GM19397 (cell line): ENCODE data around the gene PAX4.

Source experiments
- ATAC-seq: cut with Tn5 transposase; IDR thresholded peaks from one replicate; pipeline ENCODE4 v1.9.1; 2021; ENCODE audit warnings: mild to moderate bottlenecking, moderate library complexity; ENCODE audit not compliant: unreplicated experiment

PAX4 gene

DNA sequence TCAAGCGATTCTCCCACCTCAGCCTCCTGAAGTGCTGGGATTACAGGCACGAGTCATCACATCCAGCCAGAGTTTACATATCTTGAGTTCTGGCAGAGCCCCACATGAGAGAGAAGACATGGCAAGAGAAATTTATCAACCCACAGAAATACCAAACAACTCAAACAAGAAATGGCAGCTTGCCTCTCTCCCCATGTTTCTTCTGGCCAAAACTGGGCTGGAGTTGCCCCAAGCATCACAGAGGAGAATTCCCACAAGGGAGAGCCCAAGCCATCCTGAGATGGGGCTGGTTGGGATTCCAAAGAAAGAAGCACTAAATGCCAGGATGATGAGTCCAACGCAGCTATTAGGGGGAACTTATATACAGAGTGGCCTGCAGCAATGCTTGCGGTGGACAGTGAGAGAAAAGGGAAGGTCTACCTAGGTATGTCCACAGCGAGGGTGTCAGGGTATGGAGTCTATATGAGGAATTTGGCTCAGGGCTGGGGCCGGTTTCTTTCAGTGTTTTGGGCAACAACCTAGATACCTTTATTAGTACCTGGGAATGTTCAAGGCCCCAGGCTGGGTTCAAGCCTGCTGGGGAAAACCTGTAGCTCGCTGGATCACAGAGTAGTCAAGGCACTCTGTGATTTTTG is 14.5 kb upstream of the PAX4 start:
- no peak for ATAC-seq

DNA sequence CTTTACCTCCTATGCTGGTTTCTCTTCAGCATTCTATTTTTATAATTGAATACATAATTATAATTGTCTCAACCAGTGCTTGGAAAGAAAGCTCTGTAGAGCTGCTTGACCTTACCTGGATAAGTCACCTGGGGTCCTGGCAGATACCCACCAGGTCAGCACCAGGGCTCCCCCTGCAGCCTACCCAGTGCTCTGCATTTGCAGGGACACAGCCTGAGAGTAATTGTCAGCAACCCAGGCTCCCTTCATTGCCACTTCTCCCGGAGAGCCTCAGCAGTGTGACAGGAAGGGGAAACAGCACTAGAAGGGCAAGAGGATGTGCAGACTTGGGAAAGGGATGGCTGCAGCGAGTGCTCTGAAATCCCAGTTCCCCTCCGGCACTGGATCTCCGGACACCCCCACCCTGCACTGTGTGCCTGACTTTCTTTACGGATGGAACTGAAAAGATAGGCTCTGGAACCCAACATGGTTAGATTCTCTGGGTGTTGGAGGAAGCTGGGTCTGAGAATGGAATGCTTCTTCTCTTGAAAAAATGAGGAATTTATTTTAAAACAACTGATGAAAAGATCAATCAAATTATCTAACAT is 11.4 kb upstream of the PAX4 start:
- ATAC-seq: no peak

DNA sequence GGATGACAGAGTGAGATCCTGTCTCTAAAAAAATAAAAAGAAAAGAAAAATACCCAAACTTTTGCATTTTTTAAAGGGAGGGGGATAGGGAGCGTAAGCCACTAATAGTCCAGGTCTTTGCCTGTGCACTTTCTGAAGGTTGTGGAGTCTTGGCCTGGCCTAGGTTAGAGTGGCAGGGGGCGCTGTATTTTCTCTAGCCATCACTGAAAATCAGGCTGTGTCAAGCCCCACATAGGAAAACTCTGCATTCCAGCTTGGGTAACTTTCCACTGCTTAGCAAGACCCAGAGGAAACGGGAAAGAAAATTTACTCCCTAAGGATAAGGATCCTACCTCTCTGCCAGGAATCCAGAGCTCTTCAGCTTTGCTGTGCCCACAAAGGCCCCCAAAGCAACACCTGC is 10.5 kb upstream of the PAX4 start:
- no peak for ATAC-seq

DNA sequence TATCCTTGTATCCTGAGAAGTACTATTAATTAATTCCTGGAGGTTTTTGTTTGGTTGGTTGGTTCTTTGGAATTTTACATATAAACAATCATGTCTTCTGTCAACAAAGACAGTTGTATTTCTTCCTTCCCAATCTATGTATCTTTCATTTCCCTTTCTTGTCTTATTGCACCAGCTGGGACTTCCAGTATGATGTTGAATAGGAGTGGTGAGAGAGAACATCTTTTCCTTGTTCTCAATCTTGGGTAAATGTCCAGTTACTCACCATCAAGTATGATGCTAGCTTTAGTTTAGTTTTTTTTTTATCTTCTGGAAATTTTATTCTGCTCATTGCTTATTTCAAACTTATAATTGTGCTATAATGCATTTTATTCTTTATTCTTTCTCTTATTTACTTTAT is 7.4 kb upstream of the PAX4 start:
- no peak for ATAC-seq

DNA sequence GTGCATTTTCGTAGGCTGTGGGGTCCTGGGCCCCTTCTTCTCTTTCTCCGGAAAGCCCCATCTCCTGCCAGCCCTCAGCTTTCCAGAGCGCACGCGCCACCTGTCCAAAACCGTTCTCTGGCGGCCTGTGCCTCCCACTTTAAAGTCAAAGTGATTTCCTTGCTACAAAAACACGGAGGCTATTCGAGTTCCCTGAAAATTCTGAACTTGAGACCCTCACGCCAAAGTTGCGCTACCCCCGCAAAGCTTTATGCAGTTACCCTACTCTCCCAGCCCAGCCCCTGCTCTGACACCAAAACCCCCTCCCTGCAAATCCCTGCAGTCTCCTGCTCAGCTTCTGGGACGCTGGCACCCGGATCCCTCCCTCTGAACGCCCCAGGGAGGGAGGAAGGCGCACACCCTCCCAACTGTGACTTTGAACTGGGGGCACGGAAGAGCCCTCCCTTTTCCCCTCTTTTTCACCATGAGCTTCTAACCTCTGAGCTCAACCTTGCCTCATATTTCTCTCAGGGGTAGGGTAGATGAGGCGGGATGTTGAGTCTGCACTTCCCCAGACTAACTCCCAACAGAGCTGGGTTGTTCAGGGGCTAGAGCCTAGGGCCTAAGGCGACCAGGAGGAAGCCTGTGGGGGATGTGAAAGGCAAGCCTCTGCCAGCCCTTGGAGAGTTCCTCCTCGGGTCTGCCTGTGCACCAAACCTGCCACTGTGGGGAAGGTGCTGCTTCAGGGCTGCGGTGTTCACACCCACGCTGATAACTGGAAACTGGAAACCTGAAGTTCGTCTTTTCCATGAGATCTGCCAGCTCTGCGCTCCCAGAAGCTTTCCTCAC is 2.7 kb upstream of the PAX4 start:
- ATAC-seq: no peak

DNA sequence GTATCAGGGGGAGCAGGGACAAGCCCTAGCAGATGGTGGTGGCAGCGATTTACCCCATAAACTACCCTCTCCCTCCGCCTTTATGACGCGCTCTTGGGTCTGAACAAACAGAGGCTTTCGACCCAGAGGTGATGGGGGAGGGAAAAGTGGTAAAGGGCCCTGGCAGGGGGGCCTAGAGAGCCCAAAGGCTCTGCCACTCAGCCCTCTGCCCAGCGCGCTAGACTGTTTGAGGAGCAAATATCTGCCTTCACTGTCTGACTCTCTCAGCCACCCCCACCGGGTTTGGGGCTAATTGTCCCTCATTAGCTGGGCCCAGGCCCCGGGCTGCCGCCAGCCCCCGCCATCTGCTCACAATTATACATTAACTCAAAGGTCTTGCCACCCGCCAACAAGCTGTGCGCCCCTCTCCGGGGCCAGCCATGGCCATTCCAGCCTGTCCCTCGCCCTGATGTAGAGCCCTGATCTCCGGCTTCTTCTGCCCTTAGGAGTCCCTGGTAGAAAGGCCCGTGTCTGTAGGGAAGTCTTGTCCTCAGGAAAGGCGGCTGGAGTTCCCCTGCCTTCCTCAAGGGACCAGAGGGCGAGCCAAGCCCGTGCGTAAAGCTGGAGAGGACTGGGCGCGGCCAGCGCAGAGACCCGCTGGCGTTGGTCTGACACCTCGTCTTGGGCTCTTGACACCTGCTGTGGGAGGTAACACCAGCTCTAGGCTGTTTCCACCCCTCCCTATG is 1.9 kb upstream of the PAX4 start:
- ATAC-seq: no peak

DNA sequence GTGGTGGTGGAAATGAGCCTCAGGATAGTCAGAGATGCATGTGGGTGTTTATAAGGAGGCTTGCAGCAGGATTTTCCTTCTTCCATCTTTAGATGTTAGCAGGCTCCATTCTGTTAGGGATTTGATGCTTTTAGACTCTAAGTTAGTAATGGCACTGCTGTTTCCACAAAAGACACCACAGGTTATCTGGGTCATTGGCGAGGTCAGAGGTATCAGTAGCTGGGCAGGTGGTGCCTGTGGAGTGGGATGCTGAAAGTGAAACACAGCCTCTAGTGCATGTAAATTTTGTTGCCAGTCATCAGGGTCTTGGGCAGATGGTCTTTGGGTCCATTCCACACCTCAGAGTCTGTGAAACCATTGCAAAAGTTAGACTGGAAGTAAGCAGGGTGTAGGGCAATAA is 833 bp upstream of the PAX4 start:
- ATAC-seq: no peak

DNA sequence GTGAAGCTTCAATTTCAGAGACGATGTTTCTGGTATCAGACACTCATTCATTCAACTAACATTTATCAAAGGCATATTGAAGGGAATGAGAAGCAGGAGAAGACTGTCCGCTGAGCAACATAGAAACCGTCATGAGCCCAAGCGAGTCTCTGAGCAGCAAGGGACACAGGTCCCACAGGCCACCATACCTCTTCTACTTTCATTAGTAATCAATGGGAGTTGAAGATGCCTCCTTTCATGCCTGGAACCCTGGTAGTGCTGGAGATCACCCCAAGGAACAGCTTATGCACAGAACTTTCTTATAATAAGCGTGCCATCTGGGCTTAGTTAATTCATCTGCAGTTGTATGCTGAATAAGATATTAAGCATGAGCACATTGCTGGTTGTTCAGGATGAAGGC is 1.2 kb downstream of the PAX4 start:
- no peak for ATAC-seq

DNA sequence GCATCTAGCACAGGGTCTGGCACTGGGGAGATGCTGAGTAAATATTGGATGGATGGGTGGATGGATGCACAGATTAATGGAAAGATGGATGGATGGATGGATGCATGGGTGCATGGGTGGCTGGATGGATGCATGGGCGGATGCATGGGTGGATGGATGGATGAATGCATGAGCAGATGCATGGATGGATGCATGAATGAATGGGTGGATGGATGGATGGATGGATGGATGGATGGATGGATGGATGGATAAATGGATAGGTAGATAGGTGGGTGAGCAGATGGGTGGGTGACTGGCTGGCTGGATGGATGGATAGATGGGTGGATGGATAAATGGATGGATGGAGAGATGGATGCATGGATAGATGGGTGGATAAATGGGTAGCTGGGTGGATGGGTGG is 5.7 kb downstream of the PAX4 start:
- ATAC-seq: no peak

DNA sequence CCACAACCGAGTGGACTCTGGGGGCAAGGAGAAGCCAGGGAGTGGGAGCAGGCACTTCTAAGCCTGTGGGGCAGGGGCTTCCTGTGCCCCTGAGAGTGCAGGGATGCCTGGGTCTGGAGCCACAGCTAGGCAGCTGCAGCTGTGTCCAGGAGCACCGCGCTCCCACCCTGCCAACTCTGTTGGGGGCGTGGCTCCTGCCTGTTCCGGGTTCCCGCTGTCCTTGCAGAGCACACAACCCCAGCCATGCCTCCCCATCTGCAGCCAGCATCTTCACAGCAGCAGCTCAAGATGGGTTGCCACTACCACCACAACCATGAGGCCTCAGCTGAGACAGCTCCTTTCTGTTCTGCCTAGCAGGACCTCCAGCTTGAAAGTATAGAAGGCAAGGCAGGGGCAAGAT is 8.6 kb downstream of the PAX4 start:
- no peak for ATAC-seq

DNA sequence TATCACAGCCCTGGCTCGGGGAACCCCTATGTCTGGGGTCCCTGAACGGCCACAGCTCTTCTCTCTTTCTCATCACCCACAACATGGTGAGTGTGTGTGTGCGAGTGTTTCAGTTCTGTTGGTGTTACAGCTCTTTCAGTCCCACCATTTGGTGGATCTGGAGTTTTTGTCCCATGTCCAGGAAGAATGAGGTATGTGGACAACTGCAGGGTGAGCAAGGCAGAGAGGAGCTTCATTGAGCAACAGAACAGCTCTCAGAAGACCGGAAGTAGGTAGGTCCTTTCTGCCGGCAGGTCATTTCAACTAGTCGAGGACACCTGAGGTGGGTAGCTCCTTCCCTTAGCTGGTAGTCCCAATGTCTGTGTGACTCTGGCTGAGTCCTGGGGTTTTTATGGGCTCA is 9.5 kb downstream of the PAX4 start:
- no peak for ATAC-seq

DNA sequence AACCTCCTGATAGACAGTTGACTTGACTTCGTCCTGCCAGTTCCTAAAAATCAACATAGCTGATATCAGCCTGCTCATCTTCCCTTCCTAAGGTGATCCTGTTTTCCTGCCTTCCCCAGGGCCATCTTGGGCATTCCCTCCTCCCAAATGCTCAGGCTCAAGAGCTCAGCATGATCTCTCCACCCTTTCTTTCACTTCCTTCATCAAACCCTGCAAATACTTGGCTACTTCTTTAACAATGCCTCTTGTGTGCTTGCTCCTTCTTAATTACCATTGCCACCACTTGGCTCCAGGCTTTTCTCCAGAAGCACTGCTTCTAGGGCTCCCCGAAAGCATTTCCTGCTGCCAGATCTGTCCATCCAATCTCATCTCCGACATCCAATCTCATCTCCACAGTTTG is 17.1 kb downstream of the PAX4 start:
- no peak for ATAC-seq

DNA sequence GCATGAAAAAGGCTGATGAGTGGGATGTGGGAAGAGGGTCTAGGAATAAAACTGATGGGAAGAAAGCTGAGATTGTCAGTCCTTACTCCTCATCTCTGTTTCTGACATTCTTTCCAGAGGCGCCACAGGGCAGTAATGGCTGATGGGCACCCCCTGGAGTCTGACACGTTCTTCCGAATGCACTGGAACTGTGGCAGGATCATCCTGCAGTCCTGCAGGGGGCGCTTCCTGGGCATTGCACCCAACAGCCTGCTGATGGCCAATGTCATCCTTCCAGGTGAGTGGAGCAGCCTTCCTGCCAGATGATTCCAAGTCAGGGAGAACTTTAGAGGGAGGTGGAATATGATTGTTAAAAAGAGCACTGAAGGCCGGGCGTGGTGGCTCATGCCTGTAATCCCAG is 19.6 kb downstream of the PAX4 start:
- ATAC-seq: no peak

DNA sequence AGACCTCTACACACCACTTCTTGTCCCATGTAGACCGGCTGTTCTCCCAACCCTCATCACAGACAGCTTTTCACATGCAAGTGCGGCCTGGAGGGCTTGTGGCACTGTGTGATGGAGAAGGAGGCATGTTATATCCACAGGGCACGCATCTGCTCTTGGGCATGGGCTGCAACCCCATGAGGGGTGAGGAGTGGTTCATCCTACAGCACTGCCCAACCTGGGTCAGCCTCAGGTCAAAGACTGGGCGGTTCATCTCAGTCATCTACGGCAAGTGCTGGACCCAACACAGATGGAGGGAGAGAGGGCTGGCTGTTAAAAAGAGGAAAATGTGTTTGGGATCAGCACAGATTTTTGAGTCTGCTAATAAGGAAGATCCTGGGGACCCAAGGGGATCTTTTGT is 22.2 kb downstream of the PAX4 start:
- ATAC-seq: no peak

DNA sequence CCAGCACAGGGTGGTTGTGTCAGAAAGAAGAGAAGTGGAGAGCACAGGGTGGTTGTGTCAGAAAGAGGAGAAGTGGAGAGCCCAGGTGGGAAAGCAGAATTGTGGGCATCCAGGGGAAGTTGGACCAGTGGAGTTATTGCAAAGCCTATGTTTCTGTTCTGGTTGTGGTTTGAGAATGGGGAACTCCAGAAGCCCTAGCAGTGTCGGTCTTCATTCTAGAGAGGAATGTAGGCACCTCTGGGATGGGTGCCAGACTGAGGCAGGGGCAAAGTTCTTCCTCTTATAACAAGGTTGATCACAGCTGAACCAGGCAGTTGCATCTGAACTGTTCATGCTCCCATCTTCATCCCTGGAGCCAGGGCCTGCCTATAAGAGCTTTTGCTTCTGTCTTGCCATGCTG is 23.5 kb downstream of the PAX4 start:
- ATAC-seq: no peak

DNA sequence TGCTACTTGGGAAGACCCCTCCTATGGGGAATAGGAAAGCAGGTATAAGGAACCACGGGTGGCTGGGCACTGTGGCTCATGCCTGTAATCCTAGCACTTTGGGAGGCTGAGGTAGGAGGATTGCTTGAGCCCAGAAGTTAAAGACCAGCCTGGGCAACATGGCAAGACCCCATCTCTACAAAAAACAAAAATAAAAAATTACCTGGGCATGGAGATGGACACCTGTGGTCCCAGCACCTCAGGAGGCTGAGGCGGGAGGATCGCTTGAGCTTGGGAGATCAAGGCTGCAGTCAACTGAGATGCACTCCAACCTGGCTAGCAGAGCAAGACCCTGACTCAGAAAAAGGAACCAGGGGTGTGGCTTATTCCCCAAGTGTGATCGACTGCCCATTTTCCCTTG is 25.4 kb downstream of the PAX4 start:
- no peak for ATAC-seq

DNA sequence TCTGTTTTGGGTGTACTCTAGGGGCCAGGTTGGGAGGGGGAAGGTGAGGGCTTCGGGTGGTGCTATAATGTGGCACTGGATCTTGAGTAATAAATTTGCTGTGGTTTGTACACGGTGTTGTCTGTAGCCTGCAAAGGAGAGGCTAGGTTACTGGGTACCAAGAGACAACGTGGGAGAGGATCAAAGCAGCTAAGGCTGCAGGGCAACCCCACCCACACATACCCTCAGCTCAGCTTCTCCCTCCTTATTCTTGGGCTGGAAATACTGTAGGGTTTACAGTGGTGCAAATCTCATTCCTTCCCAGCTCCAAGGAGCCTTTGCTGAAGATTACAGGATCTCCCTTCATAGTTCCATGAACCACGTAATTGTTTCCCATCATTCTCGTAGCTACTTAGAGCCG is 26.4 kb downstream of the PAX4 start:
- no peak for ATAC-seq

DNA sequence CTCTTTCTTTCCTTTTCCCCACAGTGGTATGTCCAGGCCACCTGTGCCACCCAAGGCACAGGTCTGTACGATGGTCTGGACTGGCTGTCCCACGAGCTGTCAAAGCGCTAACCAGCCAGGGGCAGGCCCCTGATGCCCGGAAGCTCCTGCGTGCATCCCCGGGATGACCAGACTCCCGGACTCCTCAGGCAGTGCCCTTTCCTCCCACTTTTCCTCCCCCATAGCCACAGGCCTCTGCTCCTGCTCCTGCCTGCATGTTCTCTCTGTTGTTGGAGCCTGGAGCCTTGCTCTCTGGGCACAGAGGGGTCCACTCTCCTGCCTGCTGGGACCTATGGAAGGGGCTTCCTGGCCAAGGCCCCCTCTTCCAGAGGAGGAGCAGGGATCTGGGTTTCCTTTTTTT is 26.8 kb downstream of the PAX4 start:
- ATAC-seq: no peak

DNA sequence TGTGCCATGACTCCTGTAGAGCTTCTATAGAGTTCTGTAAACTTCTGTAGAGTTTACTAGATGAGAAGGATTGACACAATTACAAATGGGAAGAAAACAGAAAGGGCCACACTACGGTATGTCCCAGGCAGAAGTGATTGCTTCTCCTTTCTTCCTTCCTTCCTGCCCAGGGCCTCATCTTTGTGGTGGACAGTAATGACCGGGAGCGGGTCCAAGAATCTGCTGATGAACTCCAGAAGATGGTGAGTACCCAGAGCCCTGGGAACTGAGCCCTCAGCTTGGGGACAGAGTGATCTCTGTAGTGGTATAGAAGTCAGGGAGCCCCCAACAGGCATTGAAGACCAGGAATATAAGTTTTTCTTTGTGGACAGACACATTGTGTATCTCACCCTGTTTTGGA is 28.0 kb downstream of the PAX4 start:
- ATAC-seq: no peak

DNA sequence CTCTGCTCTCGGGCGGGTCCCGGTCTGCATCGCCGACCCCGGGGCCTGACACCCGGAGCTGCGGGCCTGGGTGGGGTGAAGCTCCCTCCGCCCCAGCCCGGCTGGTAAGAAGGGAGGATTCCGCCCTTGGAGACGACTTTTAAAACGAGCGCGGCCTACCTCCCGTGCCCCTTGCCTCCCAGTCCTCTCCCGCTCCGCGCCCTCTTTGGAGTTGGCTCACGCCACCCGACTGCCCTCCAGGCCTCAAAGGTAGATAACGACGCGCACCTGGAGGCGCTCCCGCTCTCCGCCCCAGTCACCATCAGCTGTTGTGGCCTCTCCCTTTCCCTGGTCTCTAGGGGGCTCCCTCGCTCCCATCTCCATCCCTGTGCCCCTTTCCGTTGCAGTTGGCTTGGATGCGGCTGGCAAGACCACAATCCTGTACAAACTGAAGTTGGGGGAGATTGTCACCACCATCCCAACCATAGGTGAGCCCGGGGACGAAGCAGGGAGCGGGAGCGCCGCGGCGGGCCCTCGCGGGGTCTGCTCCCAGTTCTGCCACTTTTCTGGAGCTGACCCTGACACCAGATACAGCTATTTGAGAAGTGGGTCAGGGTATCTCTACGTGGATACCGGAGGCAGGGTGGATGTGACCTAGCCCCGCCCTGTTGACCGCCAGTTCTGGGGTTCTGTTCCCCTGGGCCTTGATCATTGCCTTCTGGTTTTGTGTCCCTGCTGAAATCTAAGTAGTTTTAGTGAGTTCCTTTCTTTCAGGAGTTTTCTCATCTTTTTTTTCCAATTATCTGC is 29.1 kb downstream of the PAX4 start:
- peak; percentile 11 for ATAC-seq
